Stimulated activated naive CD4-positive, alpha-beta T cell treated with Interleukin-2 at 50 U/mL for 16 hours (primary cell): ENCODE results near the gene ARMH4.

Experiments used
- DNase-seq: peaks from one replicate; lab custom pipeline; 2025; lab: John Stamatoyannopoulos, UW

Gene ARMH4

DNA sequence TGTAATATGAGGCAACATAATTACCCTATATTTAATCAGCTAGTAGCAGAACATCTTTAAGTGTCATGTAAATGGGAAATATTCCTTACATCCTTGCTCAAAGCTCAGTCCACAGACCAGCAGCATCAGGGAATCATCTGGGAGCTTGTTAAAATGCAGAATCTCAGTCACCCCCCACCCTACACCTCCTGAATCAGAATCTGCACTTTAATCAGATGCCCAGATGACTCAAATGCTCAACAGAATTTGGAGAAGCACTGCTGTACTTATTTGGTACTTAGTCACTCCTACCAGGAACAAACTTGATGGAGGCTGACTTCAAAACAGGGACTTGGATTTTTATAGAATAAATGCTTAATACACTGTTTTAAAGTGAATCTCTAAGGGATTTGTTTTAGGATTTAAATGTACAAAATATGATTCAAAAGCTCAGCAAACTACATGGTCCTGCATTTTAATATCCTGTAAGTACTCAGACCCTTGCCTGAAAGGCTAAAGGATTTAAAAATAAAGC is 96.5 kb downstream of the ARMH4 start:
- no peak for DNase-seq

DNA sequence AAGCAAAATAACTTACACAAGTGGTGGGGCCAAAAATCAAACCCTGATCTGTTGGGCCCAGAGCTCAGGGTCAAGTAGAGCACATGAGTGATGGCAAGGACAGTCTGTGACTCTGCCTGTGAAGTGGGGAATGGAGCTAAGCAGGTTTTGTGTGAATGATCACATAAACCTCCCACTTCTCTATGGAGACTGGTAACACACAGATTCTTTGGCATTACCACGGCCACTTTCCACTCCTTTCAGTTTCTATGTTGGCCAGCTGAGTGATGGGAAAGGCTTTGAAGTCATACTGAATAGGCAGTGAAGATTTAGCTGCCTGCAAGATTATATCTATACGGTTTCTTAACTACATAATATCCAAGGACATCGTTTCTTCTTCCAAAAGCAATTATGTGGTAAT is 97.9 kb downstream of the ARMH4 start:
- no peak for DNase-seq

- no peak for DNase-seq
These were observed 103.8 kb downstream of the ARMH4 start for GRCh38 chr14:58048219-58048618.

GRCh38 chr14:58027904-58028303 is 124.1 kb downstream of the ARMH4 start:
- DNase-seq: no peak

GRCh38 chr14:58026967-58027366 is 125.0 kb downstream of the ARMH4 start:
- DNase-seq: no peak

DNA sequence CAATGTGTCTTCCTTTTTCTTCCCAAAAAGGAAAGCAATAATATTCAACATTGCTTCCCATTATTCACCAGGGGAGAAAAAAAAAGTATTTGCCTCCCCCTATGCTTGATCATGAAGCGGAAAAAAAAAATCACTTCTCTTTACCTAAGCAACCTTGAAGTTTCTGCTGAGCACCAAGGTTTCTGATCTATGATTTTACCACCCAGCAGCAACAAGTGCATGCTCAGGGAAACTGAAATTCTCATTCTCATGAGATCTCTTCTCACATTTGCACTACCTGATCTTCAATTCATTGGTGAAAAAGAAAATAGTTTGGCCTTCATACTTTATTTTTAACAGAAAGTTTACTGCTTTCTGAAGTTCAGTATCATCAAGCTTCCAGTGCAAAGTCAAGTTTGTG is 125.8 kb downstream of the ARMH4 start:
- no peak for DNase-seq

- DNase-seq: no peak
These were observed 137.2 kb downstream of the ARMH4 start for GRCh38 chr14:58014778-58015177.

- no peak for DNase-seq
These were observed 149.4 kb downstream of the ARMH4 start for GRCh38 chr14:58002618-58003017.

DNA sequence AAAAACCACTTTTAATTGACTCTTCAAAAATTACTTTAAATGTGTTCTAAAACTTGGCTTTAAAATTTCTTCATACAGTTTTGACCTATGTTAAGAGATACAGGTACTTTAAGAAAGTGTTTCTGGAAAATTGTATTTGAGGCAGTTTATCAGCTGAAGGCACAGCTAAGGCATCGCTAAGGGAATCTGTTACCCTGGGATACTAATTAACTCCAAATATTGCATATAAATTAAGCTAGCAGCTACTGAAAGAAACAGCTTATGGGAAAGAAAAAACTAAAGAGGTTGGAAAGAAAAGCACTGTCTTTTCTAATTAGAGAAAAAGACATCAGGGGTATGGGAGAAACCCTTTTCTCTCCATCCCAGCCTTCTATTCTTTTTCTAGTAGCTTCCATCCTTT is 152.0 kb downstream of the ARMH4 start:
- no peak for DNase-seq

DNA sequence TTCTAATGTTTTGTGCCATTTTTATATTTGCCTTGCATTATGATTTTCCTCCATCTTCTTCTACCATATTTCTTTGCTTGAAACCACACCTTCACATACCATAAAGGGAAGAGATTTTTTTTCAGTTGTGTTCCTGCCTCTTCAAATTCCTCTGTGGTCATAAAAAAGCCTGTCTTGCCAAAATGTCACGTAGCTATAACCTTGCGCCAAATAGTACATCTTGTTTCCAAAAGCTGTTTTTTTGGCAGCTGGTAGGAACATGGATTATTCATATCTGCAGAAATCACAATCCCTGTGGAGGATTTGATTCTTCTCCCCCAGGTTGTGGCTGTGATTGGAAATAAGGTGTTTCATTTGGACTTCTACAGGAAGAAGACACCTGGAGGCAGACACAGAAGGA is 152.5 kb downstream of the ARMH4 start:
- no peak for DNase-seq

DNA sequence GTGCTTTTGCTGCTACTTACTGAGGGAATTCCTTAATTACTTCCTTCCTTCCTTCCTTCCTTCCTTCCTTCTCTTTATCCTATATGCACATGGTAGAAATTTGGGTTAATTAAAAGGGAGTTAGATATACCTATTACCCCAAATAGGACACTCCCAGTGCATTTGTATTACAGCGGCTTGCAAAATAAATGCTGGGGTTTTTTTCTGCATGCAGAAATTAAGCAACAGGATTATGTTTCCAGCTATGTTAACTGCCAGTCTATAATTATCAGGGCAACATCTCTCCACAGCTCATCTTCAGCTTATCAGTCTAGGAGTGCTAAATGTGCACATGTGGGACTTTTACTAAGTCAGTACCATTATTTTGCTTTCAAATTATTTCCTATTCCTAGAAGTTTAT is 153.2 kb downstream of the ARMH4 start:
- DNase-seq: no peak

- DNase-seq: no peak
These were observed 160.7 kb downstream of the ARMH4 start for GRCh38 chr14:57991353-57991752.

DNA sequence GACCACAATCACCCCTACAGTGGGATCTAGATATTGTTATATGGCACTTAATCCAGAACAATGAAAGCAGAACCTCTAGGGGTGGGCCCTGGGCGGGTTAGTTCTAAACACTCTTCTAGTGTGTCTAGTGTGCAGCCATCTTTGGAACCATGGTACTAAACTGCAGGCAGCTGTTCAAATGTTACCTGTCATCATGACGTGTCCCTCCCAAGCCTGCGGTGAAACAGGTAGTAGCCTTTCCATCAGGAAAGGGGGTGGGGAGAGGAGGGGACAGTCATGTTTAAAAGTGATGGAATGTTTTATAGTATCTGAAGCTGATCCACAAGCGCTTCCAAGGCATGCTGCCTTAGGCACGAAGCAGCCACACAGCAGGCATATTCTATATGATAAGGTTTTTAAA is 163.6 kb downstream of the ARMH4 start:
- DNase-seq: no peak

DNA sequence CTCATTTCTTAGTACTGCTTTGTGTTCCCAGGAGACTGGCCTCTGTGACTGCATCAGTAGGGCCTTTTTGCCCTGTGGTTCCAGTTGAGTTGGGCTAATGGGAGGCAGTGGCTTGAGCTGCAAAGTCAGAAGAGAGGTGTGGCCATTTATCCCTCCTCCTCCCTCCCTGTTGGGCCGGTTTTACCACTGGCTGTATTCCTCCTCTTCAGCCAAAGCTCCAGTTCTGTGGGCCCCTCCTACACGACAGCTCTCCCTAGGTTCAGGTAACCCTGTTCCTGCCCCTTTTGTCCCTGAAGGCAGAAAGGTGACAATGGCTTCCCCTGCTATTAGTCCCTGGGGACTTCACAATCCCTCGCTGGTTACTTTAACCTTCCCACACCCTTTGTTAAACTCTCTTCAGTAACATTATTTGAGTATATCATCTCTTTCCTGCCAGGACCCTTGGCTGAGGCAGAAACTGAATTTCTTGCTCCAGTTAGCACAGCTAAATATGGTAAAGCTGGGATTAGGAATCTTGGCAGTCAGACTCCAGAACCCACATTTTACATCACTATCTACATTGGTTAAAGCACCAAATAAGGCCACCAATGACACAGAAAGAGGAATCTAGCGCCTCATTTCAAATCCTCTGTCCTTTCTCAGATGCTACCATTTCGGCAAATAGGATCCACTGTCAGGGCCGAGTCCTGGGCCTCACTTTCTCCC is 164.3 kb downstream of the ARMH4 start:
- no peak for DNase-seq

GRCh38 chr14:57987051-57987450 is 165.0 kb downstream of the ARMH4 start:
- no peak for DNase-seq

DNA sequence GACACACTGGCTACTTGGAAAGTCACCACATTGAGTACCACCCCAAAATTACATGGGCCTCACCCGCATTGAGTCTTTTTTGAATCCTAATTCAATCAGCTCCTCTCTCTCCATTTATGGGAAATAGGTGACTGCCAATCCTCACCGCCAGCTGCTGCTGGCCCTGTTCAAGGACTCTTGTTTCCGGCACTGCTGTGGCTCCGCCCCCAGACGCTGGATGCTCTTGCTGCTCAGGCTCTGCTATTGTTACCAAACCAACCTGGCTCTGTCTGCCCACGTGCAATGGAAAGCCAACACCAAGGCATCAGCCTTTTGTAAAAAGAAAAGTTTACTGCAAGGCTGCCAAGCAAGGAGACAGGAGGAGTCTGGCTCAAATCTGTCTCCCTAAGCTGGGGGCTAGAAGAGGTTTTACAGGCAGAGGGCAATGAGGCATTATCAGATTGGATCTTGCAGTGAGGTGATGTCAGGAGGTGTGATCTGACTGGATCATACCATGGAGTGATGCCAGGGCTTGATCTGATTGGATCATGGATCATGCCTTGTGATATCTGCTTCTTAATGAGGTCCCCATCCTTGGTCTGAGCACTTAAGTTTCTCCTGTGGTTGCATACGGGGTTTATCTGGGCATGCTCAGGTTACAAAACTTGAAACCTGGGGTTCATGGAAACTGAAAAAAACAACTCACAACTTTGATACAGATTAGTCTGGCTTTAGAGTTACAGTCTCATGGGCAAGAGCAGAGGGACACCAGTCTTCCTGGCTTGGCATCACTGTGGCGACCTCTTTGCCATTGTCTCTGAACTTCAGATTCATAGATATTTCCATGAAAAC is 169.0 kb downstream of the ARMH4 start:
- no peak for DNase-seq

GRCh38 chr14:57981817-57982560 is 170.0 kb downstream of the ARMH4 start:
- no peak for DNase-seq

- no peak for DNase-seq
These were observed 172.5 kb downstream of the ARMH4 start for GRCh38 chr14:57979376-57980048.

DNA sequence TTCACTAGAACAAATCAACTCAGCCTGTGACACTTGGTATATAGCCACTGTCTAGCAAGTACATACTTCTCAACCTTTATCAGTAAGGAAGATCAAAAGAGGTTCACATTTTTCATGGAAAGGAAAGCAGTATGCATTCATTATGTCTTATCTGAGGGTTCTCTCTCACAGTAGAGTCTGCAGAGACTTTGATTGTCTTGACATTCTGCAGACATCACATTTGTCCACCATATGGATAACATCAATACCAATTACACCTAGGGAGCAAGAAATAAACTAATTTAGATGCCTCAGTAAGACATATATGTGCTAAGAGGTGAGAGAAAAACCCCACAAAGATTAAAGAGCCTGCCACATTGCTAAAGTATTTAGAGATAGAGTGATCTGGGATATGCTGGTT is 175.3 kb downstream of the ARMH4 start:
- DNase-seq: no peak

GRCh38 chr14:57974896-57975295 is 177.1 kb downstream of the ARMH4 start:
- no peak for DNase-seq

- DNase-seq: no peak
These were observed 181.4 kb downstream of the ARMH4 start for GRCh38 chr14:57970594-57970993.

DNA sequence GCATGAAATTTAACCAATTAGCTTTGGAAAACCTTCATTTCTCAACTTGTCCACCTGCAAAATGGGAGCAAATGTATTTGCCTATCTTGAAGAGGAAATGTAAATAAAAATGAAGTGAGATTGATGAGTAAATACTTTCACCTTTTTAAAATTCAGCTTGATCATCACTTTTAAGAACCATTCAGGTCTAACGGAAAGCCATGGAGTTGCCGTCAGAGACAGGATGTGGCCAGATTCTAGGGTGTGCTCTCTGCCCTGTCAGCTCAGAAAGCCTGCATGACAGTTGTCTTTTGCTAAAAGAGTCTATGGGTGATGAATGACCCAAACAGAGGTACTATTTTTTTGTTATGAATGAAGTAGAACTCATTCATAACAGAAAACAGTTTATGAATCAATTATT is 181.8 kb downstream of the ARMH4 start:
- DNase-seq: no peak
